UCSD-AML1 (cell line): Measurements from ENCODE around the gene FHOD3.
A peak's percentile ranks its signal among the peaks of the same experiment; 100 is the strongest.
"Not testable (repeated sequence)": the region's sequence is repeated elsewhere in the genome, so short reads cannot be mapped to it uniquely, and the experiment has no call there.

Source experiments
- DNase-seq: peaks from one replicate; lab custom pipeline; 2025; ENCODE audit not compliant: unreplicated experiment; lab: John Stamatoyannopoulos, UW

Gene FHOD3

DNA sequence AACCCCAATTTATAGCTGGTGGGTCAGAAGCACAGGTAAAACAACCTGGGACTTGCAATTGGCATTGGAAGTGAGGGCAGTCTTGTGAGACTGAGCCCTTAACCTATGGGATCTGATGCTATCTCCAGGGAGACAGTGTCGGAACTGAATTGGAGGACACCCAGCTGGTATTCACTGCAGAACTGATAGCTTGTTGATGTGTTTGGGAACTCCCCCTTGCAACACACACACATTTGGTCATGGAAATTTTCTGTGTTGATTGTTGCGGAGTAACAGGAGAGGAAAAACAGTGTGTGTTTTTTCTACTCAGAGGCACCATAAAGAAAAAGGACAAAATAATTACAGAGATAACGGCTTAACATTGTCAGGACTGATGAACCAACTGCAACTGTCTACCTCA is 515.2 kb downstream of the FHOD3 start:
- no peak for DNase-seq

DNA sequence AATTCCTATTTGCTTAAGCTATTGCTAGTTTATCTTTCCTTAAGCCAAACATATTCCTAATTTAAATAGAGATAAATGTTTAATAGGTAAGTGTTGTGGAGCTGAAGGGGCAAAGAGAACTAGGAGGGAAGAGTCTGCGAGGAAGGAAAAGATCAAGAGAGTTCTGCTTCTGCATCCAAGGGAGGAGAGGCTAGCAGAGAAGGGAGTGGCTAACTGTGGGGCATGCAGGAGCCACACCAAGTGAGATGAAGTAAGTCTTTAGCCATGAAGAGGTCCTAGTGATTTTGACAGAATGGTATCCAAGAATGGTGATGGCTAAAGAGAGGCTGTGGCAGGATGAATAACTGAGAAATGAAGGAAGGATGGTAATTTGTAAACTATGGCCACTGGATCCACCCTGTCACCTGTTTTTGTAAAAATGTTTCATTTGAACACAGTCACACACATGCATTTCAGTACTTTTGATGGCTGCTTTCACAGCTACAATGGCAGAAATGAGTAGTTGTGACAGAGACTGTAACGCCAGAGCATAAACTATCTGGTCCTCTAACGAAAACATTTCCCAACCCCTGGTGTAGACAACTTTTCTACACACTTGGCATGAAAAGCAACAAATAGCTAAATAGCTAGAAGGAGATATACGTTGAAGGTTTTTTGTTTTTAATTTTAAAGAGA is 515.7 kb downstream of the FHOD3 start:
- no peak for DNase-seq

DNA sequence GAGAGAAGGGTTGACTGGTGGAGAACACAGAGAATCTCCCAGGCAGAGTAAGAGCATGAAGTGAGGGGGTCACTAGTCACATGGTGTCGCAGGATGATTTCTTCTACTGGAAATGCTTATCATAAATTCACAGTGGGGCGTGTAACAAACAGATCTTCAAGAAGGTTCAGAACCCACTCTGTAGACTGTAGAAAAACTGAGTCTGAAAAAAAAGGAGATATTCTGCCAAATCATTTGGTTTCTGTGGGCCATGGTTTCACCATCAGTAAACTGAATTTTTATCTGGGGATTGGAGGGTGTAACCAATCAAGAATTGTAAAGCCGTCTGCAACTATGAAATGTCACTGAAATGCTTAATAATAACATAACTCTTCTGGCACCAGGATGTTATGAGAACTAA is 516.3 kb downstream of the FHOD3 start:
- DNase-seq = no peak

DNA sequence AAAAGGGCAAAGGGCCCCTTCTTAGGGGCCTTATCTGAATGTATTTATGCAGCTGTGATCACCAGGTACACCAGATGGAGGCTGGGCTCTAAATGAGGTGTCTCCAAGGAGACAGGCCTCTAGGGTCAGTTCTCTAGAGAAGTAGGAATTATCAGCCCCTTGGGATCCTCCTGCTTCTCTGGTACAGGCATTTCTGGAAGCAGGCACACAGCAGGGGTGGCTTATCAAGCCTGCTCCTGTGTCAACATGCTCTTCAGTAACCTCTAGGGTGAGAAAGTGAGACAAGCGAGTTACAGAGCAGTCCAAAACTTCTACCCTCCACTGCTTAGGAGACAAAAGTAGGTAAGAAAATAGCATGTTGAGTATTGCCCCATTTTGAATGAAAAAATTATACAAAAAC is 517.5 kb downstream of the FHOD3 start:
- no peak for DNase-seq

DNA sequence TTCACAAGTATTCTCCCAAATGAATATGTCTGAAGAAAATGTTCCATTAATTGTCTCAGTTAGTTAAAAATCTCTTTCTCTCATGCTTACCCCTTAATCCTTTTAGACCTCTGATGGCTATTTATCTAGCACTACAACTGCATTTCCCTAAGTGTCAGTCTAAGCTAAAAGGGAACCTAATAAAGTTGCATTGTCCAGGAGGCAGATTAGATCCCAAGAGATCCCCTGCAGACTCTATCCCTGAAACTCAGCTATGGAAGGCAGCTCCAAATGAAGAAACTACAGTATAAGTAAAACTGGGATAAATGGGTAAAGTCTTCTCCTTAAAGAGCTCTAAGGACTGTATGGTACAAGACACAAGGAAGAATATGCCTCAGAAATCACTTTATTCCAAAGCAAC is 518.6 kb downstream of the FHOD3 start:
- not testable (repeated sequence) for DNase-seq

DNA sequence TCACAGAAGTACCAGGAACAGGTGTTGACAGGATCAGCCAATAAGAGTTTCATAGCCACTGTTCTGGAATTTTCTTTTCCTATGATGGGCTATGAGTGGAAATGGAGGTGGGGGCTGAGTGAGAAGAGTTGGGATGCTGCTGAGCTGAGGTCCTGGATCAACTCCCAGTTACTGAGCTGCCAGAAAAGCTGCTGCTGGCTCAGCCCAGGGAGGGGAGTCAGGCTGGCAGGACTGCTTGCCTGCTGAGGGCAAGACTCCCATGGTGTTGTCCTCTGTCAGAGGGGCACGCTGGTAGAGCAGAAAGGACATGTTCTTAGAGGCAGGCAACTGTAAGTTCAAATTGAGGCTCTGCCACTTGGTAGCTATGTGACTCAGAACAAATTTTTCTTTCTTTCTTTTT is 519.5 kb downstream of the FHOD3 start:
- DNase-seq = no peak

DNA sequence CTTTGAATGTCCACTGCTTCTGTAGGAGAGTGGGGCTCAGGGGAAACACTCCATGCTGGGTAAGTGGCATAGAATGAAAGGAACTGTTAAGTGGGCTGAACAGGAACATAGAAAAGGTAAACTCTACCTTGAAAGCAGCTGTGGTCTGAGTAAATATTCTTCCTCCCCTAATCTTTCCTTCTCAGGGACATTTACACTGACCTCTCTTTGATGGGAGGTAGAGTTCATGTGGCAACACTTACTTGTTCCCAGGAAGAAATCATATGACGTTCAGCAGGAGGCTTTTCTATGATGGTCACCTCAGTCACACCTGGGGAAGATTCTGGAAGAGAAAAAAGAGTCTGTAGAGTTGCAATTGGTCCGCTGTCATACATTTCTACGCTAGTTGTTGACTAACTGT is 521.1 kb downstream of the FHOD3 start:
- no peak for DNase-seq

DNA sequence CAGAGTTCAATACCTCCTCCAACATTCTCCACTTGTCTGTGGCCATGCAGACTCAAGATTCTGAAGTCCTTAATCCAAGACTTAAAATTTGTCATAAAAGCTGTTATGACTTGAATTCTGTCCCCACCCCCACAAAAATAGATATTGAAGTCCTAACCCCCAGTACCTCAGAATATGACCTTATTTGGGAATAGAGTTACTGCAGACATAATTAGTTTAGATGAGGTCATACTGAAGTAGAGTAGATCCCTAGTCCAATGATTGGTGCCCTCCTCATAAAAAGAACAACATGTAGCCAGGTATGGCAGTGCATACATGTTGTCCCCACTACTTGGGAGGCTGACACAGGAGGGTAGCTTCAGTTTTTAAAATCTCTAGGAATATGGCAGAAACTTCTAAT is 522.1 kb downstream of the FHOD3 start:
- DNase-seq = no peak

DNA sequence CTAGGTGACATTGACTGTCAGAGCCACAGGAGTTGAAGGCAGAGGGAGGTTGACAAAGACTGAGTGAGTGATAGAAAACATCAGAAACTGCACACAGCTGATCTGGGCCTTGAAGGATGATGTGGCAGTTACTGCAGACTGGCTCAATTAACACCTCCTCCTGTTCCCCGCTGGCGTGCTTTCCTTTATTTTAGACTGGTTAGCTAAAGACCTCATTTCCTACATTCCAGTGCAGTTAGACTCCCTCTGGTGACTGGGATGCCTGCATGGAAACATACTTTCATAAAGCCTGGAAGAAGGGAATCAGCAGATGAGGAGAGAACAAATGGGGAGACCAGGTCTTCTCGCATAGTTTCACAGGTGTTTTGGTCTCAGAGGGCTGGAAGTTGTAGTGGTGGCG is 524.2 kb downstream of the FHOD3 start:
- no peak for DNase-seq

DNA sequence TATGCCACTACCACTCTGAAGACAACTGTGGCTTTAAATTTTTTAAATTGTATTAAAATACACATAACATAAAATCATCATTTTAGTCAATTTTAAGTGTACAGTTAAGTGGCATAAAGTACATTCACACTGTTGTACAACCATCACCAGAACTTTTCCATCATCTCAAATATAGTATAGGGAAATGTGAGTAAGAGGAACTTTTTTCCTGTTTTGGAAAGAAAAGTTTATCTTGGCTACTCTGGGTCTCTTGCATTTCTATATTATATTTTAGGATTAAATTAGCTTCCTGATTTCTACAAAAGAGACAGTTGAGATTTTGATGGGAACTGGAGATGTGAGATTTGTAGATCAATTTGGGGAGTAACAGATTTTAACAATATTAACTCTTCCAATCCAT is 528.0 kb downstream of the FHOD3 start:
- DNase-seq = no peak

DNA sequence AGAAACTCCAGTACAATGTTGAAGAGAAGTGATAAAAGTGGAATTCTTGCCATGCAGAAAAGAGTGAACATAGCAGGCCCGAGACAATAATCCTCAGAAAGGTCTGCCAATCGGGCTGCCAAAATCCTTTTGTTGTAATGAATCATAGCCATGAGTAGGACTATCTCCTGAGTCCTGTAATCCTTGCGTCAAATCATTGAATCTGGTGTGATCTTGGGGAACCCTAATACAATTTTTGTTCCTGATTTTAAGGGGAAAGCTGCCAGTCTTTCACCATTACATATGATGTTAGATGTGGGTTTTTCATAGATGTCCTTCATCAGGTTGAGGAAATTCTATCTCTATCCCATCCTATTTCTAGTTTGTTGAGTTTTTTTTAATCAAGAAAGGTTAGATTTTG is 529.0 kb downstream of the FHOD3 start:
- DNase-seq = no peak

DNA sequence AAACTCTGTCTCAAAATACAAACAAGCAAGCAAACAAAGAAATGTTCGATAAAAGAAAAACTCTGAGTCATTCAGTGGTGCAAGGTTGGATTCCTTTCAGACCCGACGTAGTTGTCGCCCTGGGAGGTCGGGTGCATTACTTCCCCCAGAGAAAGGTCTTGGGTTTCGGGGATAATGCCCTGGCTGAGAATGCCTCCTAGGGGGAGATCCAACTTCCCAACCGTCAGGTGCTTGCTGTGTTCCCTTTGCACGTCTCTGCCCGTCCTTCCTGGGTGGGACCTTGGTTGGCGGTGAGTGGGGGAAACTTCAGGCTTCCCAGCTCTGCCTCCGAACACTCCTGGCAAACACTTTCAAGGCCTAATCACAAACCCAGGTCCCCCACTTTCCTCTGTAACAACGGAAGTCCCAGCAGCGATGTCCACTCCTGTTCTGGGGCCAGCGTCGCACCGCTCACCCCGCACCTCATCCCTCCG is 530.7 kb downstream of the FHOD3 start:
- no peak for DNase-seq

DNA sequence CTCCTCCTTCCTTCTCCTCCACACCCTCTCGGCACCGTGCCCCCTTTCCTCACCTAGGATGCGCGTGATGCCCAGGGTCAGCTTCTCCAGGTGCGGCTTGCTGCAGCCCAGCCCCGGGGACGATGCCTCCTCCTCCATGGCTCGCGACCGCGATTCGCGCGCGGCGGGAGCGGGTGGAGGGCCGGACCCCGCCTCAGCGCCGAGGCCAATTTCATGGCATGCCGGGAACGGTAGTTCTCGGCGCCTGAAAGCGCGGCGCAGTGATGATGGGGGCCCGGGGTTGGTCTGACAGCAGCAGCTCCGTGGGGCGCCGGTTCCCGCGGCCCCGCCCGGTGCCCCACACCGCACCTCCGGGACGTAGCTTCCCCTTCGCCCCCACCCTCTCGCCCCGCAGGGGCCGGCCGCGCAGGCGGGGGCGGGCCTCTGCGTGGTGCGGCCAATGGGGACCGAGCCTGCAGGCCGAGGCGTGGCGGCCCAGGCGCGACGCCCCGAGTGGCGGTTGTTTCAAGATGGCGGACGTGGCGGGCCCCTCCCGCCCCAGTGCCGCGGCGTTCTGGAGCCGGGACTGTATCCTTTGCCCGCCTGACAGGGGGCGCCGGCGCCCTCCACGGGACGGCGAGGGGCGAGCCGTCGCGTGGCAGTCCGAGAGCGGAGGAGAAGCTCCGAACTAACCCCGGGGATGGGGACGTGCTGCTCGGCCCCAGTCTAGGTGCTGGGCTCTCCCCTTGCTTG is 531.3 kb downstream of the FHOD3 start, which contains the start of the genes KIAA1328 and TPGS2:
TSS of gene KIAA1328 (plus strand) at position 498 of the 732 bp plus-strand sequence. CDS start at position 510, 12 bp downstream.
TSS of gene TPGS2 (minus strand) at position 373 of the 732 bp plus-strand sequence. CDS start at position 138, 235 bp downstream.
- peak; percentile 95 for DNase-seq
